Astrocyte (in vitro differentiated cells and primary cell): ENCODE measurements around the gene DLK2.

Experiments
- CTCF ChIP-seq: IDR thresholded peaks from 2 replicates; pipeline ENCODE4 v1.5.1; 2011; ENCODE audit warnings: low read depth, mild to moderate bottlenecking, inconsistent platforms, low read length, moderate library complexity; ENCODE audit not compliant: insufficient read depth
- EZH2 ChIP-seq: IDR thresholded peaks from 2 replicates; pipeline ENCODE4 v1.6.1; 2012; ENCODE audit warnings: mild to moderate bottlenecking, low read length, inconsistent platforms; ENCODE audit not compliant: insufficient read depth

DNA sequence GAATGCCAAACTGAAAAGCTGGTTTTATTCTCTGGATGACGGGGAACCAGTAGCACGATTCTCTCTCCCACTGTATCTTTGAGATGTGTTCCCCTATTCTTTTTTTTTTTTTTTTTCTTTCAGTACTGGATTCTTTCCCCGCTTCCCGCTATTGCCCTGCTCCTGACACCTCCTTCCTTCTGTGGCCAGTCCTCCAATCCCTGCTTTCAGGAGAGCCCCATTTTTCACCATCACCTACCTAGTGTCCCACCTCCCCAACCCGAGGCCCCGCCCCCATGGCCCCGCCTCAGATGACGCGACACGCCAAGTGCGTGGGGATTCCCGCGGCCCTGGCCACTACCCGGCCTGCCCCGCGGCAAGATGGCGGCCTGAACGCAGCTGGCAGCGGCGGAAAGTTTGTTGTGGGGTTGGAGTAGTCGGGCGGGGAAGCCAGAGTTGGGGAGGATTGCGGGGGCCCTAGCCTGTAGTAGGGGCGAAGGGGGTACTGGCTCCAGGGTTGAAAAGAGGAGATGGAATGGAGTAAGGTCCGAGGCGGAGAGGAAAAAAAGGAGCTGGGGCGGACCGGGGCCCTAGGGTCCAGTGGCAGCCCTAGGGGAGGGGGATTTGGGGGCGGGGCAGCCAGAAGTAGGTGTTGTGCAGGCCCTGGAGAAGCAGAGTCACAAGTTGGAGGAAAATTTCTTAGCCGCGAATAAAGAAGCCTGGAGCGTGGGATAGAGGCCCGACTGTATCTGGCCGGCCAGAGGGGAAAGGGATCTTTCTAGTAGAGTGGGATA is 22.1 kb upstream of the DLK2 start, which contains the start of gene TJAP1:
- TF ChIP-seq CTCF = no peak
- no peak for TF ChIP-seq EZH2
